ENCODE data around the gene ASCC2. TPM values are rescaled to one million over a fixed set of nuclear protein-coding genes. Genes with fewer than 3 reads are reported as not detected.
"Not testable (repeated sequence)": the region's sequence is repeated elsewhere in the genome, so short reads cannot be mapped to it uniquely, and the experiment has no call there.

The ASCC2 gene, protein sequence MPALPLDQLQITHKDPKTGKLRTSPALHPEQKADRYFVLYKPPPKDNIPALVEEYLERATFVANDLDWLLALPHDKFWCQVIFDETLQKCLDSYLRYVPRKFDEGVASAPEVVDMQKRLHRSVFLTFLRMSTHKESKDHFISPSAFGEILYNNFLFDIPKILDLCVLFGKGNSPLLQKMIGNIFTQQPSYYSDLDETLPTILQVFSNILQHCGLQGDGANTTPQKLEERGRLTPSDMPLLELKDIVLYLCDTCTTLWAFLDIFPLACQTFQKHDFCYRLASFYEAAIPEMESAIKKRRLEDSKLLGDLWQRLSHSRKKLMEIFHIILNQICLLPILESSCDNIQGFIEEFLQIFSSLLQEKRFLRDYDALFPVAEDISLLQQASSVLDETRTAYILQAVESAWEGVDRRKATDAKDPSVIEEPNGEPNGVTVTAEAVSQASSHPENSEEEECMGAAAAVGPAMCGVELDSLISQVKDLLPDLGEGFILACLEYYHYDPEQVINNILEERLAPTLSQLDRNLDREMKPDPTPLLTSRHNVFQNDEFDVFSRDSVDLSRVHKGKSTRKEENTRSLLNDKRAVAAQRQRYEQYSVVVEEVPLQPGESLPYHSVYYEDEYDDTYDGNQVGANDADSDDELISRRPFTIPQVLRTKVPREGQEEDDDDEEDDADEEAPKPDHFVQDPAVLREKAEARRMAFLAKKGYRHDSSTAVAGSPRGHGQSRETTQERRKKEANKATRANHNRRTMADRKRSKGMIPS
- total RNA-seq (2014; rRNA removed; shearing (Covaris generic)), result 47.8 and 57.2 TPM in 2 replicates
- polyA plus RNA-seq (2015; cell fraction: cytosol; rRNA removed), result 68.9 and 77.1 TPM in 2 replicates
- 112 and 121 TPM in 2 replicates for polyA plus RNA-seq (2015; cell fraction: nucleus; rRNA removed)

DNA sequence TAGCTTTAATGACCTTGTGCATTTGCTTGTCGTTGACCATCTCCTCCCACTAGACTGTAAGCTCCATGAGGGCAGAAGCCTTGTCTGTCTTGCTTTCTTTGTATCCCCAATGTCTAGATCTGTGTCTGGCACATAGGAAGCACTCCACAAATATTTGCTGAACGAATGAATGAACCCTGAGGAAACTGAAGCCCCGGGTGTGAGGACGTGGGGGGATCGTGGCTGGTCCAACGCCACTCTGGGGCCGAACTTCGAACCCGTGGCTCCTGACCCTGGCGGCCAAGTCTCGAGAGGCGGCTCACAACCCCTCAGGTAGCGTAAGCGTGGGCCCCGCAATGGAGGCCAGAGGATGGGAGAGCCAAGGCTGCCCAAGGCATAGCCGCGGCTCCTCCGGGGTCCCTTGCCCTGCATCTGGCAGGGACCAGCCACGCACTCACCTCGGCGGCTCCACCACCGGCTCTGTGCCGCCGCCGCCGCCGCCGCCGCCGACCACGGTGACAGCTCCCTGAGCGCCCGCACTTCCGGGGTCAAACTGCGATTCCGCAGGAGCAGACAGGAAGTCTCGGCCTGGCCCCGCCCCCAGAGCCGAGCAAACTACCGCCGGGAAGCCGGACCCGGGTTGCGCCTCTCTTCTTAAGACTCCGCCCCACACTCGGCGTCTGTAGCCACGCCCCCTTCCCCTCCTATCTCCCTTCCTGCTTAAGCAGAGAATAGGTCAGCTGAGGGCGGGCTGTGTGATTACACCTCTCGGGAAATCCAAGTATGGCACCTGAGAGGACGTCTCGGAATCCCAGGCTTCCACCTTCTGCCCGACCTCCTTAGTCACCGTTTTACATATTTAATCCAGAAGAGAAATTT, at the start of gene ASCC2:
ASCC2 (minus strand) TSS at position 534 of the 858 bp plus-strand sequence. CDS start 5,949 bp downstream, outside the sequence.
- in situ Hi-C loops (cut with HindIII; ENCODE audit: low pct_unique_long_range_greater_than_20kb, low sequenced_read_pairs), result no loop called here
- peak; percentile 99 for DNase-seq (ENCODE audit: low read depth, low spot score)

DNA sequence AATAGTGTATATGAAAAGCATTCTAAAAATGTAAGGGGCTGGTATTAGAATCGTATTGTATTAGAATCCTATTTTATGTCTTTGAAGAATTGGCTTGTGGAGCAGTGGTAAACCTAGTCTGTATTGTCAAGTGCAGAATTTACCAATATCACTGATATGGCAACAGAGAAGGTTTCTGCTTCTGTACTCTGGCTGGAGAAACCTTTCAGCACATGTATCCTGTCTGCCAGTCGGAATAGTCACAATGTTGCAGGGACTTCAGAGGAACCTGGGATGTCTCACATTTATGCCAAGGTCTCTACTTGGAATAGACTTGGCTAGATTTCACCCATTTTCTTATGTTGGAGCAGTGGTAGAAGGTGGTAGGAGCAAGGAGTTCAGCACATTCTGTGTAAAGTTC, 49.3 kb upstream of the ASCC2 start:
- in situ Hi-C loops (cut with HindIII; ENCODE audit: low pct_unique_long_range_greater_than_20kb, low sequenced_read_pairs), result no loop called here
- DNase-seq (ENCODE audit: low read depth, low spot score), result no peak

DNA sequence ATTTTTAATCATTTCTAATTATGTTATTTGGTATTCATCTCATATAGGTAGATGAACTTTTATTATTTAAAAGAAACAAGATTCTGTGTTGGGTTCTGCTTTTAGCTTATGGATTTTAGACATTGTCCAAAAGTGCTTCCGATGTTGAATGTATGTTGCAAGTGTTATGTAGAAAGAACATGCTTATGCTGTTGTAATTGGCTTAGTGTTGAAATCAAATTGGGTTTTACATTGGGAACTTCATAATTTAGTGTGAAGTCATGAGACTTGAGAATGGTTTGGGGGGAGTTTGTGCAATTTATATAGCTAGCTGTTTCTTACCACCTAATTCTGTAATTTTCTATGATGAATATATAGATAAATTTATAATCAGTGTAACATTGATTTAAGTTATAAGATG, 48.5 kb upstream of the ASCC2 start:
- in situ Hi-C loops (cut with HindIII; ENCODE audit: low pct_unique_long_range_greater_than_20kb, low sequenced_read_pairs), result no loop called here
- DNase-seq (ENCODE audit: low read depth, low spot score), result no peak

DNA sequence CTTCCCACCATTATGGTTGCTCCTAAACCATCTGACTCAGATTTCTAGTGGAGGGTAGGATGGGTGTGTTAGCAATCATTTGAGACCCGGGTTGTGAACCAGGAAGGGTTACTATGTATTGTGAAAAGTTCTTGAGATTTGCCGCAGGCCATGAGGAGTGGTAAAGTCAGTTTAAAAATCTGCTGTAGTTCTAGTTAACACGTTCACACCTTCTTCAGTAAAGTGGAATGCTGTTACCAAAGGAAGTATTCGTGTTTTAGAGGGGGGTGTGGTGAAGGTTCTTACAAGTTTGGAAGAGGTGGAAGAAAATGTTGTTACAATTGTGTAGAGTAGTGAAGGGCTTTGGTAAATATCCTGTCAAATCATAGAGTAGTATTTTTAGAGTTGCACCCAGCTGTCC, 47.5 kb upstream of the ASCC2 start:
- DNase-seq (ENCODE audit: low read depth, low spot score), result no peak
- in situ Hi-C loops (cut with HindIII; ENCODE audit: low pct_unique_long_range_greater_than_20kb, low sequenced_read_pairs), result no loop called here

DNA sequence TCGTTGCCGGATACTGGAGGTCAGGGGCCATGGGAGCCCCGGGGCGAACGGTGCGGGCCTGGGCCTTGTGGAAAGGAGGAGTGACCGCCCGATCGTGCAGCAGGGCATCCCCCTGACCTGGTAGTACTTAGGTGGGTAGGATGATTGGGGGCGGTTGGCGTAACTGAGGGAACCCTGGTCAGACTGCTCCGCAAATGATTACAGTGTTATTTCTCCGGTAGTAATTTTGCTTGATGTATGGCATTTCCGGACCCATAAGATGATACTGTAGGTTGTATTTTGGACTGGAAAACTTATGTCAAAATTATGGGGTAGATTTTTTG, 45.7 kb upstream of the ASCC2 start:
- in situ Hi-C loops (cut with HindIII; ENCODE audit: low pct_unique_long_range_greater_than_20kb, low sequenced_read_pairs), result no loop called here
- DNase-seq (ENCODE audit: low read depth, low spot score), result no peak

DNA sequence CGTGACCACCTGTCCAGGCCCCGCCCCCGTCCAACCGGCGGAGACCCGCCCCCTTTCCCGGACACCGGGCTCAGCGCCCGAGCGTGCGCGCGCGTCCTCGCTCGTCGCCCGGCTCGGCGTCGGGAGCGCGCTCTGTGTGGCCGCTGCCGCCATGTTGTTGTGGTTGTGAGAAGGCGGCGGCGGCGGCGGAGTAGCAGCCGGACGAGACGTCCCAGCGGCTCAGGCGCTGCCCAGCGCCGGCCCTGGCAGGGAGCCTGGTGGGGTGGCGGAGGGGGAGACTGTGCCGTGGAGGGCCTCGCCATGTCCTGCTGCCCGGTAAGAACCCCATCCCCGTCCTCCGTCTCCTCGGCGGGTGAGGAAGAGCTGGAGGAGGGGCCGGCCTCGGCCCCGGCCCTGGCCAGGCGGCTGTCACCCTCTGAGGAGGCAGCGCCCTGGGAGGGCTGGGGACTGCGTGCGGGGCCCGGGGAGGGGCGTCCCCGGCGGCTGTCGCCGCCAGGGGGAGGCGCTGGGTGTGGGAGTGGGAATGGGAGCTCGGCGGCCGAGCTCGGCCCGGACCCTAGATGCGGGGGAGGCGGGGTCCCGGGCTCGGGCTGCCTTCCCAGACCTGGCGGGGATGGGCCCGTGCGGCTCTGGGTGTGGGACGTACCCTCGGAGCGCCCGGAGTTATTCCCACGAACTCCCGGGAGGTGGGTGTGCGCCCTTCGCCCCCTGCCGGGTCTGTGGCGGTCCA, 45.1 kb upstream of the ASCC2 start, which contains the start of gene MTMR3:
MTMR3 (plus strand) TSS at position 130 of the 730 bp plus-strand sequence. CDS start 87,886 bp downstream, outside the sequence.
- in situ Hi-C loops (cut with HindIII; ENCODE audit: low pct_unique_long_range_greater_than_20kb, low sequenced_read_pairs), result no loop called here
- DNase-seq (ENCODE audit: low read depth, low spot score), result peak; percentile 92

DNA sequence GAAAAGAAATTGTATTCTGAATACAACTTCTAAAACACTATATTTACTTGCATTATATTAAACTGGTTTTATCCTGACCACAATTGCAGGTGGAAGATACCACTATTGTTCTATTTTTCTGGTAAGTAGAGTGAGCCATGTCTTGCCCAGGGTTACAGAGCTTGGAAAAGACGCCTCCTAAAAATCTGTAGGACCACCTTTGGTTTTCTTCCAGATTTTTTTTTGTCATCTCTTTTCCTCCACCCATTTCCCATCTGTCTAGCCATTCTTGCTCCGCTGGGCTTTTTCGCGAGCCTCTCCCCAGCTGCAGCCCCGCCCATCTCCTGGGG, 44.6 kb upstream of the ASCC2 start:
- DNase-seq (ENCODE audit: low read depth, low spot score), result no peak
- in situ Hi-C loops (cut with HindIII; ENCODE audit: low pct_unique_long_range_greater_than_20kb, low sequenced_read_pairs), result no loop called here

DNA sequence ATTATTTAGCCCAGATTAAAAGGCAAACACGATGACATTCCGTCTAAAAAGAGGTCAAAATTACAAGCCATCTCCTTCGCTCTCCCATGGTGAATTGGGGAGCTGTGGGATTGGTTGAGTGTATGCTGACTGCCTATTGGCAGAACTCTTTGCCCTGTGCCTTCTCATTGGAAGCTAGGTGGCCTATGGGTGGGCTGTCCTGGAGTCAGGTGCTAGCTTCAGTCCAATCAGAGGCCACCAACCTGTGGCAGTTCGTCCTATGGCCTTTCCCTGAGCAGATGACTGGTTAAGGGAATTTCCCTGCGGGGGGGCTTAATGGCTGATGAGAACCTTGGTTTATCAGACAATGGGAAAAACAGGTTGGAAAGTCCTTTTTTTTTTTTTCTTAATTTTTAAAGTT, 41.7 kb upstream of the ASCC2 start:
- in situ Hi-C loops (cut with HindIII; ENCODE audit: low pct_unique_long_range_greater_than_20kb, low sequenced_read_pairs), result no loop called here
- DNase-seq (ENCODE audit: low read depth, low spot score), result peak; percentile 30

DNA sequence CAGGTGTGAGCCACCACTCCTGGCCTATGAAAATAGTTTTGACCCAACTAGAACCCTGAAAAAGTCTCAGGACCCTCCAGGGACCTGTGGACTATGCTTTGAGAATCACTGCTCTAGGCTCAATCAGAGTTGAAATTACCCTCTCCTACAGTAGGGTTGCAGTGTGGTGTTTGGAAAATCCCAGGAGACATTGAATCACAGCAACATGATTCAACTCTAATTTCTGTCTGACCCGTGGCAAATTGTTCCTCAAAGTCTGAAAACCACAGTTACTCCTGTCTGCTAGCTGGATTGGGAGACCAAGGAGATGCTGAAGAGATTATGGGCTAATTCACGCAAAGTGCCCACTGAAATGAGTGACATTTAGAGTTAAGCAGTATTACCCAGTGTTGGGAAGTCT, 39.5 kb upstream of the ASCC2 start:
- DNase-seq (ENCODE audit: low read depth, low spot score), result peak; percentile 34

DNA sequence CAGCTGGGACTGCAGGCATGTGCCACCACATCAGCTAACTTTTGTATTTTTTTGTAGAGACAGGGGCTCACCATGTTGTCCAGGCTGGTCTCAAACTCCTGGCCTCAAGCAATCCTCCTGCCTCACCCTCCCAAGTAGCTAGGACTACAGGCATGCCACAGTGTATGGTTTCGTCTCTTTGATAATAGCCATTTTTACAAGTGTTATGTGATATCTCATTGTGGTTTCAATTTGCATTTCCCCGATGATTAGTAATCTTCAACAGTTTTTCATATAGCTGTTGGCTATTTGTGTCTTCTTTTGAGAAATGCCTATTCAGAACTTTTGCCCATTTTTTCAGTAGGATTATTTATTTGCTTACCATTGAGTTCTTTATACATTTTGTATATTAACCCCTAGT, 35.9 kb upstream of the ASCC2 start:
- DNase-seq (ENCODE audit: low read depth, low spot score), result no peak
- in situ Hi-C loops (cut with HindIII; ENCODE audit: low pct_unique_long_range_greater_than_20kb, low sequenced_read_pairs), result no loop called here

More for the DNA sequence above, 39.5 kb upstream of the ASCC2 start:
- in situ Hi-C loops (cut with HindIII; ENCODE audit: low pct_unique_long_range_greater_than_20kb, low sequenced_read_pairs), result no loop called here

DNA sequence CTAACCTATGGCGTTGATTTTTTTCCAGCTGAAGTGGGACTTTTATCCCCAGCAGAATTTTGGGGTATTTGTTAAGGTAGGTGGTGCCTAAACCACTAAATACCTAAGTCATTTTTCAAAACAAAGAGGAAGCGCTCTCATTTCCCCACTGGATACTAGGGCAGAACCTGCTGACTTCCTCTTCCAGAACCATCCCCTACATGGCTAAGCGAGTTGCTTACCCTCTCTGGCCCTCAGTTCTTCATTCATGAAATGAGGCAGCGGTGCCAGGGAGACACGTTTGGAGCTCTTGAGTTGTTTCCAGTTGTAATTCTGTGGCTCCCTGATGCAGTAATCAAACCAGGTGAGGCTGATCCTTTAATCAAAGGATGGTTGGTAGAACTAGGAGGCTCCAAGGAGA, 34.9 kb upstream of the ASCC2 start:
- no peak for DNase-seq (ENCODE audit: low read depth, low spot score)
- in situ Hi-C loops (cut with HindIII; ENCODE audit: low pct_unique_long_range_greater_than_20kb, low sequenced_read_pairs), result no loop called here

DNA sequence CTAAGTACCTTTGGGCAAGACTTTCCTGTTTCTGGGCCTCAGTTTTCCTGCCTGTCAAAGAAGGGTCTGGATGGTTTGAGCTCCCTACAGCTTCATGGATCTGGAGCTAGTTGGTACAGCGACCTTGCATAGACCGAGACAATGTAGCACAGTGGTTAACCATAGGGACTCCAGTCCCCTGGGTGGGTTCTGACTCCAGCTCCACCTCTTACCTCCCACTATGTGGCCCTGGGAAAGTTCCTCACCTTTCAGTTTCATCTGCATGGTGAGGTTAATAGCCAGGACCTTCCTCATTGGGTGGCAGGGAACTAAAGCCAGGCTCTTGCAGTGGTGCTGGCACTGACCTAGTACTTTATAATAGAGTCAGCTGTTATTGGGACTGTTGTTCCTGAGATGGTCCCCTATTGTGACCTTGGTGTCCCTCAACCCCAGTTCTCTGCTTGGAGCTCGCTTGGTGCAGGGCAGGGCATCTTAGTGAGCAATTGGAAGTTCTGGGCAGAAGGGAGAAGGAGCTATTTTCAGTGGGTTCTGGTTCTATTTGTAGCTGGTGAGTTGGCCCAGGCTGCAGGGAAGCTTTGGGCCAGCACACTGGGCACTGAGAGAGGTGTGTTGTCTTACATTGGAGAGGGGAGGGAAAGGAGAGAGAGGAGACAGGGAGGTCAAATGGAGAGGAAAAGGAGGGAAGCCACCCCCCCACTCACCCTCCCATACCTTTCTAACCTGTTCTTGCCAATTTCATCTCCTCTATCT, 34.2 kb upstream of the ASCC2 start:
- DNase-seq (ENCODE audit: low read depth, low spot score), result no peak

DNA sequence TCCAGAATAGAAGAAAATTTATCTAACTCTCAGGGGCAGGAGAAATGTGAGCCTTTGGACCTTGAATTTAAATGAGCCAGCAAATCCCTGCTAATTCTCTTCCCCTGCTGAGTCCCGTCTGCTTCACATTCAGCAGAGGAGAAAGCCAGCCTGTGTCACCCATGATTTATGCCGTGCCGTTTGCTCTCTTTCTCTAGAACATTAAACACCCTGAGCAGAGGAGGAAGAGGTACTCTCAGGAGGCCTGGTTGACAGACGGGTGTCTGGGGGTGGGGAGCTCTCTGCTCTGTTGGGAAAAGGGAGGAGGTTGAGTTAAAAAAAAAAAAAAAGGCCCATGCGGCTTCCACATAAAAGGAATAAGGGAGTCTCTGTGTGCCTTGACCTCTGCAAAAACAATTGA, 33.6 kb upstream of the ASCC2 start:
- in situ Hi-C loops (cut with HindIII; ENCODE audit: low pct_unique_long_range_greater_than_20kb, low sequenced_read_pairs), result no loop called here
- DNase-seq (ENCODE audit: low read depth, low spot score), result peak; percentile 58

More for the DNA sequence above, 34.2 kb upstream of the ASCC2 start:
- in situ Hi-C loops (cut with HindIII; ENCODE audit: low pct_unique_long_range_greater_than_20kb, low sequenced_read_pairs), result no loop called here

DNA sequence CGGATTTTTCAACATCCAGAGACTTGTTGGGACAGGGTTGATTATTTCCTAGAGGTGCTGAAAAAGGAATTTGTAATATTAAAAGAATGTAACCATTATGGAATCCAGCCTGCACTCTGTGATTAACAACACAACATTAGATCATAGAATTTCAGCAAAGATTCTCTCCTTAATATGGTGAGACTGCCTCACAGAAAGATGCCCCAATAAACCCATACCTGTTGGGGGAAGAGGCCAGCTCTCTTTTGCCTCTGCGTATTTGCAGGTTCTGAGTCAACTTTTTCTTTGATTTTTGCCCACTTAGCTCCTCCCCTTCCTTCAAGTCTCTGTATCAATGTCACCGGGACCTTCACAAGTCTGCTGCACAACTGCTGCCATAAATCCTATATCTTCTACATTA, 32.5 kb upstream of the ASCC2 start:
- in situ Hi-C loops (cut with HindIII; ENCODE audit: low pct_unique_long_range_greater_than_20kb, low sequenced_read_pairs), result no loop called here
- DNase-seq (ENCODE audit: low read depth, low spot score), result no peak

DNA sequence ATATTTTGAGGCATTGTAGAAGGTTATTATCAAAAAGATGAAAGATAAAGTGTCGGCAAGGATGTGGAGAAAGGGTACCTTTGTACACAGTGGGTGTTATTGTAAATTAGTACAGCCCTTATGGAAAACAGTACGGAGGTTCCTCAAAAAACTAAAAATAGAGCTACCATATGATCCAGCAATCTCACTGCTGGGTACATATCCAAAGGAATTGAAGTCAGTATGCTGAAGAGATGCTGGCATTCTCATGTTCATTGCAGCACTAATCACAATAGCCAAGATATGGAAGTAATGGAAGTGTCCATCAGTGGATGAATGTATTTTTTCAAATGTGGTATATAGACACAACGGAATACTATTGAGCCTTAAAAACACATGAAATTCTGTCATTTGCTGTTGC, 29.8 kb upstream of the ASCC2 start:
- in situ Hi-C loops (cut with HindIII; ENCODE audit: low pct_unique_long_range_greater_than_20kb, low sequenced_read_pairs), result no loop called here
- no peak for DNase-seq (ENCODE audit: low read depth, low spot score)

DNA sequence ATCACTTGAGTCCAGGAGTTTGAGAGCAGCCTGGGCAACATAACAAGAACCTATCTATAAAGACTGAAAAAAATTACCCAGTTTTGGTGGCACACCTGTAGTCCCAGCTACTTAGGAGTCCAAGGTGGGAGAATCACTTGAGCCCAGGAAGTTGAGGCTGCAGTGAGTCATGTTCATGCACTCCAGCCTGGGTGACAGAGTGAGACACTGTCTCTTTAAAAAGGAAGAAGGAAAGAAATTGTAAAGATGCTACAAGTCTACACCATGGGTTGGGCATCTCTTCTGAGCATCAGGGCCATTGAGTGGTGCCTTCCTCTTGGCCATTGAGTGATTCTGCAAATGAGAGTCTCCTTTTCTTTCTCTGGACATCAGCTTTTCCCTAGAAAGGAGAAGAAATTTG, 29.2 kb upstream of the ASCC2 start:
- in situ Hi-C loops (cut with HindIII; ENCODE audit: low pct_unique_long_range_greater_than_20kb, low sequenced_read_pairs), result no loop called here
- no peak for DNase-seq (ENCODE audit: low read depth, low spot score)

DNA sequence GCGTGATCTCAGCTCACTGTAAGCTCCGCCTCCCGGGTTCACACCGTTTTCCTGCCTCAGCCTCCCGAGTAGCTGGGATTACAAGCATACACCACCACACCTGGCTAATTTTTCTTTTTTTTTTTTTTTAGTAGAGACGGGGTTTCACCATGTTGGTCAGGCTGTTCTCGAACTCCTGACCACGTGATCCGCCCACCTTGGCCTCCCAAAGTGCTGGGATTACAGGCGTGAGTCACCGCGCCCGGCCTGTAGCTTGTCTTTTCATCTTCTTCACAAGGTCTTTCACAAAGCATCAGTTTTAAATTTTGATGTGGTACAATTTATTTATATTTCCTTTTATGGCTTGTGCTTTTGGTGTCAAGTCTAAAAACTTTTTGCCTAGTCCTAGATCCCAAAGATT, 27.5 kb upstream of the ASCC2 start:
- DNase-seq (ENCODE audit: low read depth, low spot score), result not testable (repeated sequence)

More for the DNA sequence above, 27.5 kb upstream of the ASCC2 start:
- in situ Hi-C loops (cut with HindIII; ENCODE audit: low pct_unique_long_range_greater_than_20kb, low sequenced_read_pairs), result not testable (repeated sequence)
